Measurements from ENCODE around the gene NMT1.

DNA sequence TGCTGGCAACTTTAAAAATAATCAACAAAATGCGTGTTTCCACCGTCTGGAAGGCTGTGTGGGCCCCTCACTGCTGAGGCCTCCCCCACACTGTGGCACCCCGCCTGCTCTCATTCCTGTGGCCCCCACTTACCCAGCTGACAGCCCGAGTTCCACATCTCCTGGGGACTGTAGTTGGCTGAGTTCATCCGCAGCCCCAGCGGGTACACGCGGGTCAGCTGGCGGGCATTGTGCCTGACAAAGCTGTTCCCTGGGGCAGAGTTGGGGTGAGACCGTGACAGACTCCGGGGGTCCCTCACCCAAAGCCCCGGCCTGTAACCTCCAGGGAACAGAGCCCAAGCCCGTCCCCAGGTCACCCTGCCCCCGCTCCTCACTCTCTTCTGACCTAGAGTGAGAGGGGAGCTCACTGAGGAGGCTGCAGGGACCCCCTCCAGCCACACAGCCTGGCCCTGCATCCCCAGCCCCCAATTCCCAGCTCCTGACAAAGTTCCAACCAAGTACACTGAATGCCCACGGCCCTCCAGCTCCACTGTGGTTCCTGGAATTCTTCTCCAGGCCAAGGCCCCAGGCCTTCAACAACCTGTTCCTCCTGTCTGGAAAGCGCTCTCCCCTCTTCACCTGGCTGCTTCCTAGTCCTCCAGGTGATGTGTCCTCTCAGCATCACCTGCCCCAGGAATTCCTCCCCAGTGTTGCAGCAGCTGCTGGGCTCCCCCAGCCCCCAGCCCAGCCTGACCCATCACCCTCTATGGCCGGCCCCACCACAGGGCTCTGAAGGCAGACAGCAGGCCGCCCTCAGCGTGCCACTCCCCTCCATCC is 53.2 kb downstream of the NMT1 start:
- no peak for TF ChIP-seq GATA2 (IDR thresholded peaks at IDR 0.05; ENCODE audit: low read depth, low read length)
- no peak for TF ChIP-seq GATA3 (IDR thresholded peaks at IDR 0.05; ENCODE audit: low read depth, low read length)

Measured in SH-SY5Y (cell line).